Thoracic aorta (tissue), 2 donors: ENCODE data around the gene WNK3. TPM values are rescaled to one million over a fixed set of nuclear protein-coding genes. Genes with fewer than 3 reads are reported as not detected.

Source experiments
- ATAC-seq: fragments of 150-250 bp; one replicate; pipeline ENCODE4 v1.8.0; 2017; ENCODE audit warnings: low read depth; ENCODE audit not compliant: insufficient number of reproducible peaks, low FRiP score
- DNase-seq: peaks from one replicate; pipeline ENCODE4 v3.0.0-alpha.2; 2020; ENCODE audit warnings: low spot score
- H3K27ac ChIP-seq, 2 donors: fragments of 200-600 bp; sonication (generic); 1 replicate in 1 of 2; 2 replicates in 1 of 2; pipeline ENCODE4 v1.5.1; 2016; ENCODE audit warnings: mild to moderate bottlenecking in 2 of 2, moderate library complexity in 2 of 2
- H3K27me3 ChIP-seq: fragments of 200-600 bp; sonication (generic); replicated peaks from 2 replicates; pipeline ENCODE4 v1.6.0; 2016; ENCODE audit warnings: mild to moderate bottlenecking; ENCODE audit not compliant: insufficient read depth
- H3K36me3 ChIP-seq: fragments of 200-600 bp; sonication (generic); one replicate; pipeline ENCODE4 v1.5.1; 2016
- H3K4me1 ChIP-seq, 2 donors: fragments of 200-600 bp; sonication (generic); 1 replicate in 1 of 2; 2 replicates in 1 of 2; pipeline versions ENCODE4 v1.5.1 to v1.6.0; 2016; ENCODE audit warnings: low read depth in 2 of 2, mild to moderate bottlenecking in 1 of 2; ENCODE audit not compliant: control insufficient read depth in 1 of 2
- H3K4me3 ChIP-seq: fragments of 200-600 bp; sonication (generic); 2 replicates; pipeline ENCODE4 v1.5.1; 2016; ENCODE audit warnings: mild to moderate bottlenecking
- H3K9me3 ChIP-seq: fragments of 200-600 bp; sonication (generic); 2 replicates; pipeline ENCODE4 v1.5.1; 2016
- CTCF ChIP-seq: fragments of 200-600 bp; sonication (generic); IDR thresholded peaks from one replicate; pipeline ENCODE4 v1.5.1; 2019; ENCODE audit warnings: antibody characterized with exemption
- total RNA-seq, 2 donors: library from RNA; depleted of rRNA; stranded (reverse); fragments of >200 nt; gene quantifications; one replicate each; pipeline versions ENCODE4 v1.1.0 to v1.2.3, GENCODE V29; 2016

WNK3 gene
- total RNA-seq, 2 donors from 2014 or later: 2.8 to 3.7 TPM

GRCh38 chrX:54172455-54172854 is 185.4 kb downstream of the WNK3 start:
- Histone ChIP-seq H3K4me3 (no peak overlapping the region), H3K36me3 (no peaks in the 10 kb centered on the region), H3K4me1 (no peaks in the 10 kb centered on the region), H3K9me3 (no peaks in the 10 kb centered on the region), H3K27ac (no peak overlapping the region), H3K27me3 (no peaks in the 10 kb centered on the region)
- no peak for DNase-seq
- no peak for TF ChIP-seq CTCF
- ATAC-seq: no peak

- ATAC-seq (no peak), DNase-seq (no peak)
- Histone ChIP-seq H3K4me1 (no peaks in the 10 kb centered on the region), H3K27me3 (no peaks in the 10 kb centered on the region), H3K9me3 (no peaks in the 10 kb centered on the region), H3K27ac (no peak overlapping the region), H3K4me3 (no peak overlapping the region), H3K36me3 (no peaks in the 10 kb centered on the region)
- no peak for TF ChIP-seq CTCF
These were observed 186.2 kb downstream of the WNK3 start for GRCh38 chrX:54171527-54172250.

GRCh38 chrX:54171091-54171490 is 186.8 kb downstream of the WNK3 start:
- ATAC-seq: no peak
- no peak for TF ChIP-seq CTCF

GRCh38 chrX:54166915-54167314 is 190.9 kb downstream of the WNK3 start:
- no peak for TF ChIP-seq CTCF
- ATAC-seq: no peak
- Histone ChIP-seq H3K27ac (no peak overlapping the region), H3K9me3 (no peaks in the 10 kb centered on the region), H3K36me3 (no peaks in the 10 kb centered on the region), H3K4me3 (no peak overlapping the region), H3K27me3 (no peaks in the 10 kb centered on the region), H3K4me1 (no peaks in the 10 kb centered on the region)
- DNase-seq: no peak

More at GRCh38 chrX:54171091-54171490, 186.8 kb downstream of the WNK3 start:
- no peaks in the 10 kb centered on the region for H3K9me3 ChIP-seq
- no peak overlapping the region for H3K4me3 ChIP-seq
- no peaks in the 10 kb centered on the region for H3K27me3 ChIP-seq
- H3K27ac ChIP-seq: no peak overlapping the region
- no peaks in the 10 kb centered on the region for H3K4me1 ChIP-seq
- H3K36me3 ChIP-seq: no peaks in the 10 kb centered on the region
- no peak for DNase-seq

- DNase-seq (no peak), ATAC-seq (no peak)
- Histone ChIP-seq H3K4me1 (no peaks in the 10 kb centered on the region), H3K27ac (no peak overlapping the region), H3K36me3 (no peaks in the 10 kb centered on the region), H3K27me3 (no peaks in the 10 kb centered on the region), H3K9me3 (no peaks in the 10 kb centered on the region), H3K4me3 (no peak overlapping the region)
- TF ChIP-seq CTCF: no peak
These were observed 200.3 kb downstream of the WNK3 start for GRCh38 chrX:54157561-54157960.

Other genes starting within 250 kb of the WNK3 start
- 10 to 100 TPM in 1 of 2 donors, 1 to 10 TPM in 1; 6.8 to 12.5 TPM for gene FAM120C, start 174.8 kb downstream of the WNK3 start, total RNA-seq
- 10 to 100 TPM; 24.8 to 30.1 TPM for gene TSR2, start 82.4 kb upstream of the WNK3 start, total RNA-seq
- gene FGD1, start 138.2 kb upstream of the WNK3 start, total RNA-seq: 10 to 100 TPM in 1 of 2 donors, 1 to 10 TPM in 1; 7.0 to 11.5 TPM
- gene GNL3L, start 172.2 kb upstream of the WNK3 start, total RNA-seq: 10 to 100 TPM; 46.3 to 49.9 TPM